MV-4-11 (cell line): ENCODE measurements around the gene AATF.

ENCODE experiments used
- DNase-seq: peaks from one replicate; lab custom pipeline; 2025; lab: John Stamatoyannopoulos, UW

AATF gene

GRCh38 chr17:36930583-36930900 is 18.2 kb upstream of the AATF start:
- no peak for DNase-seq

DNA sequence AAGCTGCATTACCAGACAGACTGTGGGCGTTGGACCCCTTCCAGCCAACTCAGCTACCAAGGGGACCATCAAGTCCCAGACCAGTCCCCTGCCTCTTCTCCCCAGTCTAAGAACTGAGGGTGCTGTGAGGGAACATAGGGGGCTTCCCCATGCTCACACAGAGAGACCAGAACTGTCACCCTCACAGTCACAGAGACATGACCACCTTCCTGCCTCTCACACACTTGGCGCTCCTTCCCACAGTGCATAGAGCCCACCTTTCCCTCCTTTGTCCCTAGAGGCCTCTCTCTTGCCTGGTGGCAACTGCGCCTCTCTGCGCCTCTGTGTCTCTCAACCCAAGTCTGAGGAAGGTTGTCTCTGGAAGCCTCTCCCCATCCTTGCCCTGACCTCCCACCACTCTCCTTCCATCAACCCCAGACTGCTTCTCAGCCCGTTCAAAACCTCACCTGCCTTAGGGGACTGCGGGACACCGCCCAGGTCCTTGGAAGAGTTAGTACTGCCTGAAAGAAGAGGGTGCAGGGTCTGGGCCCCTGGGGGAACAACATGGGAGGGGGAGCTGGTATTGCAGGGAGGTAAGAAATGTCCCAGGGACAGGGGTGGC is 17.6 kb upstream of the AATF start:
- no peak for DNase-seq

DNA sequence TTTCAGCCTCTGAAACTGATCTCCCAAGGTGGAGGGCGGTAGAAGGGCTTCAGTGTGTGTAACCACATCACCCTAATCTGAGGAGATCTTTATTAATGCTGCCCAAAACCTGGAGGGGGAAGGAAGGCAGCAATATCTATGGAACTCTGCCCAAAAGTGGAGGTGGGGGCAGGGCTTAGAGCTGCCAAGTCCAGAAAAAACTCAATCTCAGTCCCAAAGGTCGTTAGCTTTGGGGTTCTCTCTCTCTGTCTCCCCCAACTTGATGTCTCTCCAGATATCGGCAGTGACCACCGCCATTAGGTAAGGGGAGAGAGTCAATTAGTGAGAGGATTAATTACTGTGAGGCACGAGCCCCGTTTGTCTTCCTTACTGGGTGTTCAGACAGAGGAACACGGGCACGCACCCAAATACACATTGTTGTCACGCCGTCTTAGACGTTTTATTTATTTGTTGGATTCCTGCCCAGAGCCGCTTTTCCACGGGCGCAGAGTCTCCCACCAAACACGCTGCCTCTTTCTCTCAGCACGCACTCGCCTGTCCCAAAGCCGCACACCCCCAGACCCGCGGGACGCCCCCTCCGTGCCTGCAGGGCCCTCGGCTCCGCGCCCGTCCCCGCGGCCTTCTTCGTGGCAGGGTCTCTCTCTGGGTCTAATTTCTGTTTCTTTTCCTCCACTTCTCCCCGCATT is 16.9 kb upstream of the AATF start:
- no peak for DNase-seq

- DNase-seq, result no peak
Observed at GRCh38 chr17:36932383-36932693, 16.4 kb upstream of the AATF start.

DNA sequence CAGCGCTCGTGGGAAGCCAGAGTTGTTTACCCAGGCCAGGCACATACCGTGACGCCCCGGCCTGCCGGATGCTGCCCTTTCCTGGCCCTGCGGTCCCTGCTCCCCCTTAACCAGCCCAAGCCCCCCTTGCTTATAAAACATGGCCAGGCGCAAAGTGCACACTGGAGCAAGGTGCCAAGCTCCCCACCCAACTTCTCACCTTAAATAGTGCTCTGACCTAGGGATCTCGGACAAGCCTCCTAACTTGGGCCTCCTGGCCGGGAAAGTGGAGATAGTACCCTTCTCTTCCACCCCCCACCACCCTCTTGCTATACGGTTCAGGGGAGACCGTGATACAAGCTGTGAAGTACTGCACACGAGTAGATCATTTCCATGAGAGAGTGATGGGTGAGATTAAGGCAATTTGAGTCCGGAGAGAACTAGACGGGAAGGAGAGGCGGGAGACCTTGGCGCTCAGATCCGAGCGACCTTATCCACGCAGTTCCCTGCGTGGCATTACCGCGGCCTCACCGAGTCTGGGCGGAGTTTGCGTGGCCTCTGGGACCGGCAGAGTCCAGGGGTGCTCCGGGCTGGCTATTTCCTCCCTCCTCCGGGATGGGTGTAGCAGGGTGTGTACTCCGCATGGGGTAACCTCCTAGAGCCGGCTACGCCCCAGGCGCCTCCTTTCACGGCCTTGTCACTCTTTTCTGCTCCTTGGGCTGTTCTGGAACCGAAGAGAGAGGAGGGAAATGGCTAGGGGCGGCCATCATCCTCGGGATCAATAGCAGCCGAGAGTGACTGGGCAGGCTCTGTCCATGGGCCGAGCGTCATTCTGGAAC is 15.9 kb upstream of the AATF start:
- no peak for DNase-seq

- no peak for DNase-seq
Observed at GRCh38 chr17:36933512-36934143, 15.1 kb upstream of the AATF start.

DNA sequence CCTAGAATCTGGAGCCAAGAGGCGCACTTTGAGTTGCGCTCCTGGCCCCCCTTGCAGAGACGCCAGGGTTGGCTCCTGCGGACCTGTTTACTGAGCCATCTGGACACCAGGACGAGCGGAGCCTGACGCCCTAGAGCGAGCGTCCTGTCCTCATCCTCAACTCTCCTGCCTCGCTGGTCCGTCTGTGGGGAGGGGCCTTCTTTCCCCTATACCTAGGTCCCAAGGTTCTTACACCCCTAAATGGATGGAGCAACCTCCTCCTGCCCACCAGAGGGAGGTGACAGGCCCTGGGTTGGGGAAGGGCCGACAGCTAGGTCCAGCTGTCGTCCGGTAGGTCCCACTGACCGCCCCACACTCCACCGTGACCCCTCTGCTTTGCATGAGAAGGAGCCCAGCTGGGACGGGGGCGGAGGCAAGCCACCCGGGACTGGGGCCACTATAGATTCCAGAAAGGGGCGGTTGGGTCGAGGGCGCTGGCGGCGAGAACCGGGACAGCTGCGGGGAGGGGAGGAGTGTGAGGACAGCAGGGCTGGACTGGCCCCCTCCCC is 14.5 kb upstream of the AATF start:
- no peak for DNase-seq

GRCh38 chr17:36934692-36935630 is 13.8 kb upstream of the AATF start:
- DNase-seq, result no peak

GRCh38 chr17:36935671-36936454 is 12.9 kb upstream of the AATF start:
- no peak for DNase-seq

GRCh38 chr17:36936455-36937000 is 12.2 kb upstream of the AATF start:
- no peak for DNase-seq

DNA sequence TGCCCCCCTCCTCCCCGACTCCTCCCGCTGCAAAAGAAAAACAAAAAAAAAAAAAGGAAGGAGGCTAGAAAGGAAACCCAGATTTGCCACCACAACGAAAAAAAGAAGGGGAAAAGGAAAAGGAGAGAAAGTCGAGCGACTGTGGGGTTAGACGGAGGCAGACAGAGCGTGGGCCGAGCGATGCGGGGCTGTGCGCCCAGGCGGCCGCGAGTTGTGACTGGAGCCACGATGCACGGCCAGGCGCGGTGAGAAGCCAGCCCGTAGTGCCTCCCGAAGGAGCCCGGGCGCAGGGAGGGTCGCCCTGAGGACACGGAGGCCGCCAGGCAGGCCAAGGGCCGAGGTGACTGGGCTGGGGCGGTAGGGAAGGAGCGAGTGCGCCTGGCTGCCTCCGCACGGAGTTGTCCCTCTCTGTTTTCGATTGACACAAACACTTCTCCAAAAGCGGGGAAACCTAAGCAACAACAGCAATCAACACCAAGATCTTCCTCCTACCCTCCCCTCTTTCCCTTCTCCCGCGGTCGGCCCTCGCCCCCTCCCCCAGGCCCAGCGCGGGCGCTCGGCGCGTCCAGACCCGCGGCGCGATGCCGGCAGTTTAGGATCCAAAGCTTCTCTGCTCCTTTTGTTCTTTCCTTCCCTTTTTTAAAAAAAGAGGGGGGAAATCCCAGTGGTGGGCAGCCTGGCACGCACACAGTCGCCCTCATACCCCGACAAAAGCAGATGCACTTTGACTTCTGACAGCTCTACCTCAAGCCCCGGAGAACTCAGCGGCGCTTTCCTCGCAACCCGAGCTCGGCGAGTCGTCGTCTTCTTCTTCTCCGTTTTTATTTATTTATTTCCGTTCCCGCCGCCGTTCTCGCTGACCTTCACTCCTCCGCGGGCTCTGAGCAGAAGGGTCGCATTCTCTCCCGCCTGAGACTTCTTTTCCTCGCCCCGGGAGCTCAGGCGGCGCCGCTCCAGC is 11.5 kb upstream of the AATF start, which contains the start of gene LHX1:
Gene LHX1, plus strand, starts transcription at position 475 of the 958 bp plus-strand sequence. CDS start 723 bp downstream, outside the sequence.
- no peak for DNase-seq

DNA sequence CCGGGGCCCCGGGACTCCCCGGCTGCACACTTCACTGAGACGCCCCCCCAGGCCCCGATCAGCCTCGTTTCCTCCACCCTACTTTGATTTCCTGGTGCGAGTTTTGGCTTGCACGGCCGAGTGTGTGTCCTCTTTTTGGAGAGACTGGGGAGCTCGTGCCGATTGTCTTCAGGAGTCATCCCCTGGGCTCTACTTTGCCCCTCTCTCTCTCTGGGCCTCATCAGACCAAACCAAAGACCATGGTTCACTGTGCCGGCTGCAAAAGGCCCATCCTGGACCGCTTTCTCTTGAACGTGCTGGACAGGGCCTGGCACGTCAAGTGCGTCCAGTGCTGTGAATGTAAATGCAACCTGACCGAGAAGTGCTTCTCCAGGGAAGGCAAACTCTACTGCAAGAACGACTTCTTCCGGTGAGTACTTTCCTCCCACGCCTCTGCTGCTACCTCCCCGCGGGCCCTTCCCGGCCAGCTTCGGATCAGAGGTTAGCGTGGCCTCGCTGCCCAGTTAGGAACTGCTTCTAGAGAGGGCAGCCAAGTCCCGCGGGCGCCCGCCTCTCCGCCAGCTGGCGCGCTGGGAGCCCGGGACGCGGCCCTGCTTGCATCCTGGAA is 10.7 kb upstream of the AATF start:
- no peak for DNase-seq

DNA sequence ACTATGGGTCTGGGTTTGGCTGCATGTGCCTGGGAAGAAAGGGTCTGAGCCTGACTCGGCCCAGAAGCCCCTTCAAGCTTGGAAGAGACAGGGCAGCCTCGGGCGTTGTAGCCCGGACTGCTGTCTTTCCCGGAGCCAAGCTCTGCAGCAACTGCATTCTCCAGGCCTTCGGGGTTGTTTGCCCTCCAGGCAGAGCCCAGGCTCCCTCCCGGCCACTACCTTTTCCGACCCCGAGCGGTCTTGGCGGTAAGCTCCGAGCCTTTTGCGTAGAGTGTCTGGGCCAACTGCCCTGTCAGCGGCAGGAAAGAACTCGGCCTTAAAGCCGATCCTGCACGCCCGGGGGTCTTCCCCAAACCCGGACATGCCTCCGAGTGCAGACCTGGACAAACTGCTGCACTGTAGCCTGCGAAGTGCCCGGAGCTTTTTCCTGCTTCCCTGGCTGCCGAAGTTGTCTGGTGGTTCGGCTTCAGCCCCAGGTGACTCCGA is 10.1 kb upstream of the AATF start:
- DNase-seq, result no peak

DNA sequence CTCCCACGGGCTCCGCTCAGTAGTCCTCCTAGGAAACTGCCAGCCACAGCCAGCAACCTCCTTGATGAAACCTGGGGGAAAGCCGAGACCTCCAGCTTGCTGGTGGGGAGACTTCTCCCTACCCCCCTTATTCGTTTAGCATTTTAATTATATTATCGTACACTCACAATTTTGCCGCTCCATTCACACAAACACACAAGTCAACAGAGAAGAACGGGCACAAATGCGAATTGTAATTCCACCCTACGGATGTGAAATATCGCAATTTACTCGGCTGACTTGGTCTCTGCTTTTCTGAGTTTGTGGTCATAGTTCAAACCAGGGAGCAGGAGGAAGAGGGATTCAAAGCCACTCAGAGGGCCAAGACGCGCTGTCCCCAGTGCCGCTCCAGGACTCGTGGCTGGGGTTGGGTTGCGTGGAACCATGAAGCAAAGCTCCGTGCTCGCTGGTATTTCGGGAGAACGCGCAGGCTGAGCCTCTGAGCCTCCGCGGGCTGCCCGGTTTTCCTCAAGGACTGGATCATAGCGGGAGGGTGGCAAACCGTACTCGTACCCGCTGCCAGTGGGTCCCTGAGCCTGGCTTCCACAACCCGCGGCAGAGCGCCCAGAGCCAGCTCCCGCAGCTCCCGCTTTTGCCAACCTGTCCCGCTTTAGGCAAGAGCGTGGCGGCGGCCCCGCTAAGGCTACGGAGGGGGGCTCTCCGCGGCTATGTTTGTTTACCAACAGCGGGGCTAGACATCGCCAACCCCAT is 9.5 kb upstream of the AATF start:
- DNase-seq, result no peak

- no peak for DNase-seq
Observed at GRCh38 chr17:36939802-36940312, 8.9 kb upstream of the AATF start.

- DNase-seq, result no peak
Observed at GRCh38 chr17:36940313-36941264, 8.2 kb upstream of the AATF start.
